GM12872 (cell line): ENCODE measurements around the gene ZNF333.

ENCODE experiments used
- CTCF ChIP-seq: IDR thresholded peaks from 3 replicates; pipeline ENCODE4 v1.5.1; 2011; ENCODE audit warnings: low read depth, mild to moderate bottlenecking, low read length, moderate library complexity; ENCODE audit not compliant: insufficient read depth

ZNF333 gene

GRCh38 chr19:14700711-14701375 lies 11.0 kb downstream of the ZNF333 start:
- TF ChIP-seq CTCF = no peak

- TF ChIP-seq CTCF = no peak
Measured at GRCh38 chr19:14703833-14704232, 14.0 kb downstream of the ZNF333 start.

- no peak for TF ChIP-seq CTCF
Measured at GRCh38 chr19:14704450-14704849, 14.6 kb downstream of the ZNF333 start.

DNA sequence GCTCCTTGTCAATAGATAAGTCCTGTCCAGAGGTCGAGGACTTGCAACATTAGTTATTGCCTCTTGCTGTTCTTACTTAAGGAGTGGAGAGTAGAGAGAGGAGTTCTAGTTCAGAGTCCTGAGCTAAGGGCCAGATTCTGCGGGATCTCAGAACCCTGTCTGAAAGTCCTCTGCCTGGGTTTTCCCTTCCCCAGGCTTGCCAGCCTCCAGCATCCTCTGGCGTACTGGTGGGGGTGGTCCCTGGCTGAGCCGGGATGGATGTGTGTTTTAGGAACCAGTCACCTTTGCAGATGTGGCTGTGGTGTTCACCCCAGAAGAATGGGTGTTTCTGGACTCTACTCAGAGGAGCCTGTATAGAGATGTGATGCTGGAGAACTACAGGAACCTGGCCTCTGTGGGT lies 26.0 kb downstream of the ZNF333 start:
- no peak for TF ChIP-seq CTCF

DNA sequence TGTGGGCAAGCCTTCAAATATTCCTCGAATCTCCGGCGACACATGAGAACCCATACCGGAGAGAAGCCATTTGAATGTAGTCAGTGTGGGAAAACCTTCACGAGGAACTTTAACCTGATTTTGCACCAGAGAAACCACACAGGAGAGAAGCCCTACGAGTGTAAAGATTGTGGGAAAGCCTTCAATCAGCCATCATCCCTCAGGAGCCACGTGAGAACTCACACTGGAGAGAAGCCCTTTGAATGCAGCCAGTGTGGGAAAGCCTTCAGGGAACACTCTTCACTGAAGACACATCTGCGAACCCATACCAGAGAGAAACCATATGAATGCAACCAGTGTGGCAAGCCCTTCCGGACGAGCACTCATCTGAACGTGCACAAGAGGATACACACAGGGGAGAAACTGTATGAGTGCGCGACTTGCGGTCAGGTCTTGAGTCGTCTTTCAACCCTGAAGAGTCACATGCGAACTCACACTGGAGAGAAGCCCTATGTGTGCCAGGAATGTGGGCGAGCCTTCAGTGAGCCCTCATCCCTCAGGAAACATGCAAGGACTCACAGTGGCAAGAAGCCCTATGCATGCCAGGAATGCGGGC lies 28.8 kb downstream of the ZNF333 start:
- no peak for TF ChIP-seq CTCF

GRCh38 chr19:14719162-14719561 lies 29.3 kb downstream of the ZNF333 start:
- no peak for TF ChIP-seq CTCF

- TF ChIP-seq CTCF = no peak
Measured at GRCh38 chr19:14722127-14722526, 32.3 kb downstream of the ZNF333 start.

- TF ChIP-seq CTCF = no peak
Measured at GRCh38 chr19:14728595-14728994, 38.7 kb downstream of the ZNF333 start.
